ENCODE results near the gene ZNF823. TPM values are rescaled to one million over a fixed set of nuclear protein-coding genes. Genes with fewer than 3 reads are reported as not detected.

ZNF823 gene
- total RNA-seq, 3 donors from 2014 or later (not counting 1 experiment from before 2014, with no cell fraction given): 3.2 to 7.1 (median 5.2) TPM

GRCh38 chr19:11747277-11747676 is 8.5 kb upstream of the ZNF823 start:
- peaks cover 27 to 30% of the 10 kb centered on the region in 2 donors for H3K27me3 Mint-ChIP-seq (ENCODE audit: low read depth in 2 of 2)
- TF ChIP-seq CTCF (IDR thresholded peaks at IDR 0.05): no peak
- H3K4me3 ChIP-seq (ENCODE audit: low read length): no peak overlapping the region
- WGBS (ENCODE audit: insufficient coverage): no CpG with 5 or more reads among the region's 1 CpG
- intact Hi-C loops (cut with micrococcal nuclease): no loop called here
- H3K36me3 Mint-ChIP-seq: peaks cover 31% of the 10 kb centered on the region
- H3K4me1 ChIP-seq (ENCODE audit: control insufficient read depth, insufficient read depth, low read length): no peaks in the 10 kb centered on the region
- H3K4me3 Mint-ChIP-seq: no peak overlapping the region
- peaks cover 8 to 9% of the 10 kb centered on the region in 2 donors for H3K9me3 Mint-ChIP-seq
- no peak overlapping the region for H3K27ac Mint-ChIP-seq
- H3K36me3 ChIP-seq (ENCODE audit: control insufficient read depth, insufficient read depth, low read length): no peaks in the 10 kb centered on the region
- H3K9me3 ChIP-seq (ENCODE audit: control insufficient read depth, insufficient read depth, low read length): peaks cover 5% of the 10 kb centered on the region
- no peak for ATAC-seq
- no peak overlapping the region for H3K27ac ChIP-seq (ENCODE audit: low read length)
- peaks cover 4% of the 10 kb centered on the region for H3K27me3 ChIP-seq (ENCODE audit: control insufficient read depth, insufficient read depth, low read length)
- H3K4me1 Mint-ChIP-seq: no peaks in the 10 kb centered on the region
- no peak for DNase-seq

GRCh38 chr19:11745869-11746268 is 7.1 kb upstream of the ZNF823 start:
- ATAC-seq: no peak
- H3K9me3 Mint-ChIP-seq: peaks cover 2 to 7% of the 10 kb centered on the region in 2 donors
- no peak overlapping the region for H3K27ac Mint-ChIP-seq
- peaks cover 5% of the 10 kb centered on the region for H3K9me3 ChIP-seq (ENCODE audit: control insufficient read depth, insufficient read depth, low read length)
- H3K36me3 ChIP-seq (ENCODE audit: control insufficient read depth, insufficient read depth, low read length): no peaks in the 10 kb centered on the region
- DNase-seq: no peak
- H3K27ac ChIP-seq (ENCODE audit: low read length): no peak overlapping the region
- H3K27me3 ChIP-seq (ENCODE audit: control insufficient read depth, insufficient read depth, low read length): no peaks in the 10 kb centered on the region
- H3K4me1 Mint-ChIP-seq: no peaks in the 10 kb centered on the region
- no peaks in the 10 kb centered on the region for H3K4me1 ChIP-seq (ENCODE audit: control insufficient read depth, insufficient read depth, low read length)
- intact Hi-C loops (cut with micrococcal nuclease): no loop called here
- H3K4me3 Mint-ChIP-seq: no peak overlapping the region
- peaks cover 21% of the 10 kb centered on the region for H3K36me3 Mint-ChIP-seq
- peaks cover 13 to 20% of the 10 kb centered on the region in 2 donors for H3K27me3 Mint-ChIP-seq (ENCODE audit: low read depth in 2 of 2)
- TF ChIP-seq CTCF (IDR thresholded peaks at IDR 0.05): no peak
- H3K4me3 ChIP-seq (ENCODE audit: low read length): no peak overlapping the region

DNA sequence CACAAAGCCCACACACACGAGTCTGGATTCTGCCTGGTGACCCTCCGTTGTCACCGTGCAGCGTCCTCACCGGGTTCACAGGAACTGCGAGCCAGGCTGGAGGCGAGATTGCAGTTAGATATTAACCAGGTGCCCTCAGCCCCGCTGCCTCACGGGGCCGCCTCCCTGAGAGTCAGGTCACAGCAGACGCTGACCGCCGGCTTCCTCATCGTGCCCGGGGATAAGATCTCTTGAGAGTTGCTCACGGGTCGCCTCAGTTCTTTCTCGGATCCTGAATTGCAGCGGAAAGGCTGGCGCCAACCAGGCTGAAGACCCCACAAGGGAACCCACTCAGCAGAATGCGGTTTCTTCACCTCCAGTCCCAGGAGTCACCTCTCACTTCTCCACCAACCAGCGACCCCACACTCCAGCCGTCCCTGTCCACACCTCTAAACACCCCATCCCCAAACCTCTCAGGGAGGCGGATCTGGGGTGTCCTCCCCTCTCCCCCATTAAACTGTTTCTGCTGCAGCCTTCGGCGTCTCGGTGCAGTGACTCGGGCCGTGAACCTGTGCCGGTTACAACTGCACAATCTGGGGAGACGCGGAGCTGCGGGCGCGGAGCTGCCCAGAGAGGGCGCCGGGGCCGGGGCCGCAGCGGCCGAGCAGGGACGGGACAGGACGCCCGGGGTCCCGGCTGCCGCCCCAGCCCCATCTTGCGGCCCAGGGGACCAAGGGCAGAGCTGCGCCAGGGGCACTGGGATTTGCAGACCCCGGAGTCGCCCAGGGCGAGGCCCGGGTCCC is 591 bp downstream of the ZNF823 start:
- Histone ChIP-seq H3K9me3 (ENCODE audit: control insufficient read depth, insufficient read depth, low read length) (no peaks in the 10 kb centered on the region), H3K36me3 (ENCODE audit: control insufficient read depth, insufficient read depth, low read length) (no peaks in the 10 kb centered on the region), H3K27me3 (ENCODE audit: control insufficient read depth, insufficient read depth, low read length) (no peaks in the 10 kb centered on the region), H3K4me1 (ENCODE audit: control insufficient read depth, insufficient read depth, low read length) (peaks cover 19% of the 10 kb centered on the region), H3K27ac (ENCODE audit: low read length) (no peak overlapping the region), H3K4me3 (ENCODE audit: low read length) (peak overlapping the region; percentile 68)
- peak; percentile 32 to 53 for DNase-seq
- ATAC-seq: peak; percentile 38 to 54 (median 52)
- peak overlapping the region; percentile 87 to 95 for H3K27ac Mint-ChIP-seq
- intact Hi-C loops (cut with micrococcal nuclease): no loop called here
- H3K9me3 Mint-ChIP-seq: no peaks in the 10 kb centered on the region
- H3K36me3 Mint-ChIP-seq: no peaks in the 10 kb centered on the region
- H3K27me3 Mint-ChIP-seq (ENCODE audit: low read depth in 2 of 2): peaks cover 0 to 5% of the 10 kb centered on the region in 2 donors
- WGBS (ENCODE audit: insufficient coverage): under 1% methylated on average over 52 of the region's 52 CpGs
- TF ChIP-seq CTCF (IDR thresholded peaks at IDR 0.05): no peak
- H3K4me1 Mint-ChIP-seq: peaks cover 20 to 21% of the 10 kb centered on the region in 2 donors
- peak overlapping the region; percentile 100 for H3K4me3 Mint-ChIP-seq

- Mint-ChIP-seq H3K4me3 (peak overlapping the region; percentile 70), H3K27me3 (ENCODE audit: low read depth in 2 of 2) (no peaks in the 10 kb centered on the region), H3K4me1 (peaks cover 20 to 21% of the 10 kb centered on the region in 2 donors), H3K9me3 (no peaks in the 10 kb centered on the region), H3K27ac (no peak overlapping the region), H3K36me3 (no peaks in the 10 kb centered on the region)
- no peak for TF ChIP-seq CTCF (IDR thresholded peaks at IDR 0.05)
- intact Hi-C loops (cut with micrococcal nuclease): no loop called here
- WGBS (ENCODE audit: insufficient coverage): 7% methylated on average over 1 of the region's 2 CpGs
- no peaks in the 10 kb centered on the region for H3K36me3 ChIP-seq (ENCODE audit: control insufficient read depth, insufficient read depth, low read length)
- H3K9me3 ChIP-seq (ENCODE audit: control insufficient read depth, insufficient read depth, low read length): no peaks in the 10 kb centered on the region
- no peak overlapping the region for H3K27ac ChIP-seq (ENCODE audit: low read length)
- DNase-seq: no peak
- no peak overlapping the region for H3K4me3 ChIP-seq (ENCODE audit: low read length)
- peaks cover 19% of the 10 kb centered on the region for H3K4me1 ChIP-seq (ENCODE audit: control insufficient read depth, insufficient read depth, low read length)
- H3K27me3 ChIP-seq (ENCODE audit: control insufficient read depth, insufficient read depth, low read length): no peaks in the 10 kb centered on the region
- no peak for ATAC-seq
These were observed 2.0 kb downstream of the ZNF823 start for GRCh38 chr19:11736696-11737095.
